CD4-positive, alpha-beta T cell treated with Interleukin-12 subunit alpha and Interleukin-12 subunit beta, for 1 hour (primary cell): ENCODE results near the gene CPD.
"Not testable (repeated sequence)": the region's sequence is repeated elsewhere in the genome, so short reads cannot be mapped to it uniquely, and the experiment has no call there.

ENCODE experiments used
- DNase-seq: peaks from one replicate; pipeline ENCODE4 v3.0.0-alpha.2; 2020

The CPD gene

DNA sequence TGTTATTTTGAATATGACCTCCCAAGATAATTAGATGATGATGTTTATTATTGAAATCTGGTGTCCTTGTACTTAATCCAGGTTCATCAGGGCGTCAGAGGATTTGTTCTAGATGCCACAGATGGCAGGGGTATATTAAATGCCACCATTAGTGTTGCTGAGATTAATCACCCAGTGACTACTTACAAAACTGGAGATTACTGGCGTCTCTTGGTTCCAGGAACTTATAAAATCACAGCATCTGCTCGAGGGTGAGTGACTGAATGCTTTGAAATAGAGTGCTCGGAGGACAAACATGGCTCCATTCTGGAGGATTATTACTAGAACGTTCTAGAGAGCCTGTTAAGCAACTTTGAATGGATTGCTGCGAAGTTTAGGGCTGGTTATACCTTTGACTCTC is 65.0 kb downstream of the CPD start:
- no peak for DNase-seq

DNA sequence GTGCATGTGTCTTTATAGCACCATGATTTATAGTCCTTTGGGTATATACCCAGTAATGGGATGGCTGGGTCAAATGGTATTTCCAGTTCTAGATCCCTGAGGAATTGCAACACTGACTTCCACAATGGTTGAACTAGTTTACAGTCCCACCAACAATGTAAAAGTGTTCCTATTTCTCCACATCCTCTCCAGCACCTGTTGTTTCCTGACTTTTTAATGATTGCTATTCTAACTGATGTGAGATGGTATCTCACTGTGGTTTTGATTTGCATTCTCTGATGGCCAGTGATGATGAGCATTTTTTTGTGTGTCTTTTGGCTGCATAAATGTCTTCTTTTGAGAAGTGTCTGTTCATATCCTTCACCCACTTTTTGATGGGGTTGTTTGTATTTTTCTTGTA is 67.9 kb downstream of the CPD start:
- not testable (repeated sequence) for DNase-seq

DNA sequence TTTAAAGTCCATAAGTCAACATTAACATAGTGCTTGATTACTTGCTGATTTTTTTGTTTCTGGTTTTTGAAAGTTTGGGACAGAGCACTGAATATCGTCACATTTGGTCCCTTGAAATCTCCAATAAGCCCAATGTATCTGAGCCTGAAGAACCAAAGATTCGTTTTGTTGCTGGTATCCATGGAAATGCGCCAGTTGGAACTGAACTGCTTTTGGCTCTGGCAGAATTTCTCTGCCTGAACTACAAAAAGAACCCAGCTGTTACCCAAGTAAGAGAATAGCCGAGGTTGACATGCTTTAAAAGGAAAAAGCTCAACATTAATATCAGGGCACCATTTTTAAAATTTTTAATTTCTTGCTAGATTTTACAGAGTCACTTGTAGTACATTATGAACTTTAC is 70.8 kb downstream of the CPD start:
- no peak for DNase-seq

DNA sequence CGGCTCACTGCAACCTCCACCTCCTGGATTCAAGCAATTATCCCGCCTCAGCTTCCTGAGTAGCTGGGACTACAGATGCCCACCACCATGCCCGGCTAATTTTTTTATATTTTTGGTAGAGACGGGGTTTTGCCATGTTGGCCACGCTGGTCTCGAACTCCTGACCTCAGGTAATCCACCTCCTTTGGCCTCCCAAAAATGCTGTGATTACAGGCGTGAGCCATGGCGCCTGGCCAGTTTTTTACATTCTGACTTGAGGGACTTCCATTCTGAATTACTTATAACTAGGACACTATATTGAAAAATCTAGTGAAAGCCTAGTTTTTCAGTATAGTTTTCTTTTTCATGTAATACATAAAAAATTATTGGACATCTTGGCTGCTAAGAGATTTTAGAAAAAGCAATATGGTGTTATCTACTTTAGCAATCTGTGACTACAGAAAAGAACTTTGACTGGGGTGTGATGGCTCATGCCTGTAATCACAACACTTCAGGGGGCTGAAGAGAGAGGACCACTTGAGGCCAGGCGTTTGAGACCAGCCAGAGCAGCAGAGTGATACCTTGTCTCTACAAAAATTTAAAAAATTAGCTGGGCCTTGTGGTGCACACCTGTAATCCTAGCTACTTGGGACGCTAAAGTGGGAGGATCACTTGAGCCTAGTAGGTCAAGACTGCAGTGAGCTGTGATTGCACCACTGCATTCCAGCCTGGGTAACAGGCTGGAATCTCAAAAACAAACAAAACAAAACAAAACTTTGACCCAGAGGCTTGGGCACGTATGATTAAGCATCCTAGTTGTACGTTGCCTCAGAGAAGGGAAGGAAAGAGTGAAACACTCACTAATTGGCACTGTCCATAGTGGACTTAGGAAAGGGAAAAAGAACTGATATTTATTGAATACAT is 71.6 kb downstream of the CPD start:
- no peak for DNase-seq

DNA sequence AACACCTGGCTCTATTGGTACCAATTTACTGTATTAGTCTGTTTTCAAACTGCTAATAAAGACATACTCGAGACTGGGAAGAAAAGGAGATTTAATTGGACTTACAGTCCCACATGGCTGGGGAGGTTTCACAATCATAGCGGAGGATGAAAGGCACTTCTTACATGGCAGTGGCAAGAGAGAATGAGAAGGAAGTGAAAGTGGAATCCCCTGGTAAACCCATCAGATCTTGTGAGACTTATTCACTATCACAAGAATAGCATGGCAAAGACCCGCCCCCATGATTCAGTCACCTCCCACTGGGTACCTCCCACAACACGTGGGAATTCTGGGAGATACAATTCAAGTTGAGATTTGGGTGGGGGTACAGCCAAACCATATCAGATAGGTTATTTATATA is 75.9 kb downstream of the CPD start:
- DNase-seq = no peak

DNA sequence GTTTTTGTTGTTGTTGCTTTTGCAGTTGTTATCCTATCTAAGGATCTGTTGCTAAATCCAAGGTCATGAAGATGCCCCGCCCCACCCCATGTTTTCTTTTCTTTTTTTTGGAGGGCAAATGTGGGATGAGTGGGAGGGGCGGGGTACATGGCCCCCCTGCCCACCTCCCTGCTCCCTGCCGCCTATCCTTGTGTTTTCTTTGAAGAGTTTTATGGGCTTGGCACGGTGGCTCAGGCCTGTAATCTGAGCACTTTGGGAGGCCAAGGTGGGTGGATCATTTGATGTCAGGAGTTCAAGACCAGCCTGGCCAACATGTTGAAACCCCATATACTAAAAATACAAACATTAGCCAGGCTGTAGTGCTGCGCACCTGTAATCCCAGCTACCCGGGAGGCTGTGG is 79.6 kb downstream of the CPD start:
- DNase-seq = no peak

DNA sequence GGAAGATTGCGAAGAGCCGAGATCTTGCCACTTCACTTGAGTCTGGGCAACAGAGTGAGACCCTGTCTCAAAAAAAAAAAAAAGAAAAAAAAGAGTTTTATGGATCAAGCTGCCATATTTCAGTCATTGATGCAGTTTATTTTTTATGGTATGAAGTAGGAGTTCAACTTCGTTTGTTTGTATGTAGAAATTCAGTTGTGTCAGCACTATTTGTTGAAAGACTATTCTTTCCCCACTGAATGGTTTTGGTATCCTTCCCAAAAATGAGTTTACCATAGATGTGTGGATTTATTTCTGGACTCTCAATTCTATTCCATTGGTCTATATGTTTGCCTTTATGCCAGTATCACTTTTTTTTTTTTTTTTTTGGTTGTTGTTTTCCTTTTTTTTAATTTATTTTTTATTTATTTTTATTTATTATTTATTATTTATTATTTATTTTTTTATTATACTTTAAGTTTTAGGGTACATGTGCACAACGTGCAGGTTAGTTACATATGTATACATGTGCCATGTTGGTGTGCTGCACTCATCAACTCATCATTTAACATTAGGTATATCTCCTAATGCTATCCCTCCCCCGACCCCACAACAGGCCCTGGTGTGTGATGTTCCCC is 80.2 kb downstream of the CPD start:
- not testable (repeated sequence) for DNase-seq

DNA sequence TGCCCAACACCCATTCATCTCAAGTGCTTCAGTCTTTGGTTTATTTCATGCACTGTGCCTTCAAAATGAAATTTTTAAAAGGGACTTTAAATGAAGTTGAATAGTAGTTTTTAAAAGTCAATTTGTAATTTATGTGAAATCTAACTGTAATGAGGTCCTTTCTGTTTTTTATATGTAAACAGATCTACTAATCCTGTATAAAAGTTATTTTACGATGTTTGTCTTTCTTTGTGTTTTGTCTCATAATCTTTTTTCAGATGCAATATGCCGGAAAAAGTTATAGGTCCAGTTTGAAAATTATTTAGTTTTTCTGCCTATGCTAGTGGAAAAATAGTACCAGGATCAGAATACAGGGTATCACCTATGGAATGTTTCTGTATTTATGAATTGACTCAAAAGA is 89.7 kb downstream of the CPD start:
- no peak for DNase-seq

DNA sequence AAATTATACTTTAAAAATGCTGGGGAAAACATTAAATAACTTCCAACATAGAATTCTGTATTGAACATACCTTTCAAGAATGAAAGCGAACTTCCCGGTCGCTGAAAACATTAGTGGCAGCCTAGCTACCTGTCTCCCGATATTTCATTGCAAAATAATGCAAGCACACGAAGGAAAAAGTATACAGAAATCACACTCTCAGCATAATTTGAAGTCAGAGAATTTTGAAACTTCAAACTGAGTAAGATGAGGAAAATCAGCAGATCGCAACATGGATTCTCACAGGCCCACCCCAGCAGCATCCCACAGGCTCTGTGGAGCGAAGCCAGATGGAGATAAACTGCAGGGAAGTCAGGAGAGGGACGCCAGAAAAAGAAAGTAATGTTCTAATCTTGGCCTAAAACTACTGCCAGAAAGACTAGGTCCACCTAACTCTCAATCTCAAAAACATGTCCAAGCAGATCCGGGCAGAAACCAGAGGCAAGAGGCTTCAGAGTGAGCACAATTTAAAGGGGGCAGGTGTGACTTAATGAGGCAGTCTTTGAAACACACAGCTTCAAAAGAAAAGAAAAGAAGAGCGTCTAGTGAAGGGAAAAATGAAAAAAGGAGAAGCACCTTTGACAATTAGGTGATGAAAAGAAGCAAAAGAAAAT is 93.6 kb downstream of the CPD start:
- DNase-seq = no peak

DNA sequence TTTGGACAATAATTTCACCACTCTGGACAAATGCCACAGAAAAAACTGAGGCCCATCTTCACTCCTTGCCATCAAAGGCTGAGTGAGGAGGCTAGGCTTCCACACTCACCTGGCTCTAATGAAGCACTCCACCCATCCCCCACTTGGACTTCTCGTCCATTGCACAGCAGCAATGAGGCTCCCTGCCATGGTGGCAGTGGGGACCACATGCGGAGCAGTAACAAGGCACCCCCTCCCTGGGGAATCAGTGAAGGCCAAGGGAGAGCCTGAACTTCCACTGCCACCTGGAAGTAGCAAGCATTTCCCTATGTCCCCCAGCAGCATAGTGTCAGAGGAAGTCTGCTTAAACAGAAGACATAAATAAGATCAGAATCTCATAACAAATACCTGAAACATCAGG is 96.5 kb downstream of the CPD start:
- no peak for DNase-seq

DNA sequence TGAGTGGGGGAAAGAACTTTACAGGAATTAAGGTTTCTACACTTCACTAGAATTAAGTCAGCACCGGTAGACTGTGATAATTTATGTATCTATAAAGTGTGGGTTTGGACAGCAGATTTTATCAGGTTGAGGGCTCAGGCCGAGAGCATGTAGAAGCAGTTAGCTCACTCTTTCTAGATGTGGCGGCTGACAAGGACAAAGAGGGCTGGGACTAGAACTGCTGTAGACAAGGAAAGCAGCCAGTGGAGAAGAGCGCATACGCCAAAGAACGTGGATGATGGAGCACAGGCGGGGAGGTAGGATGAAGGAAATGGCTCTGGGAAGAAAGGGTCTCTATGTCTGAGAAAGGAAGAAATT is 98.0 kb downstream of the CPD start:
- DNase-seq = peak; percentile 23

DNA sequence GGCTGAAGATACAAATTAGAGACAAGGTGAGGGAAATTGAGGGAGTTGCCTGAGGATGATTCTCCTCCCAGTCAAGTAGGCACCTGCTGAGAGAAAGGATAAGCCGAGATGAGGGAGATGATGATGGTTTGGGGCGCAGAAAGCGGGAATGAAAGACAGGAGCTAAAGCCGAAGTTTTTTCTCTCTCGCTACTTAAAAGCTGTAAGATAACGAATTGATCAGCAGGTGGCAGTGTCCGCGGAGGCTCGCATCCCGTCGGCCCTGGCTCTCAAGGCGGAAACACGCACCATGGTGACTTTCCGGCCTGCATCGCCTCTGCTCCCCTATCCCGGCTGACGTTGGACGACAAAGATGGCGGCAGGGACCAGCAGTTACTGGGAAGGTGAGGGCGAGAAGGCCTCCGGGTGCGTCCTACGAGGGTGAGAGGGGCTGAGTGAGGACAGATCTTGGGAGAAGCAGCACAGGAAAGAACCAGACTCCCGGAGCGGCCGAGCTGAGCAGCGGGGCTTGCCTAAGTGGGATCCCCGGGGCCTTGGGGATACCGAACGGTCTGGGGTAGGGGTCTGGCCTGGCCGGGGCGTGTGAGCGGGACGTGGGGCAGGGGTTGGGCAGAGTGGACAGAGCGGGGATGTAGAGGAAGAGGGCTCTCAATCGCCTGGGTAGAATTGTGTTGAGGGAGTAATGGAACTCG is 98.5 kb downstream of the CPD start, which contains the start of gene GOSR1:
Gene GOSR1 (plus strand): TSS at position 326 of the 691 bp plus-strand sequence. CDS start 26 bp downstream, at position 352.
- DNase-seq = peak; percentile 93

DNA sequence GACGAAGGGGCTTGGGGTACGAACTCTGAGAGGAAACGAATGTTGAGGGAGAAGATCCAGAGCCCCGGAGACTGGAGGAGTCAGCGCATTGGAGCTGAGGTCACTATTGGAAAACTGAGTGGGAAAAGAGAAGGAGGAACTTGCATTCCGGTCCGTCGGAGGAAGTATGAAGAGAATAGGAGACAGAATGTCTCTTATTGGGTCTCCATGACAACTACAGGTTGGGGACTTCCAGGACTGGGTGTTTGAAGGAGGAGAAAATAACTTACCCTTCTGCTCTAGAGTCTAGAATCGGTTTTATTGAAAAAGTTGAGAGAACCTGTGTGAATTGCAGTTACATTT is 99.0 kb downstream of the CPD start:
- peak; percentile 66 for DNase-seq

DNA sequence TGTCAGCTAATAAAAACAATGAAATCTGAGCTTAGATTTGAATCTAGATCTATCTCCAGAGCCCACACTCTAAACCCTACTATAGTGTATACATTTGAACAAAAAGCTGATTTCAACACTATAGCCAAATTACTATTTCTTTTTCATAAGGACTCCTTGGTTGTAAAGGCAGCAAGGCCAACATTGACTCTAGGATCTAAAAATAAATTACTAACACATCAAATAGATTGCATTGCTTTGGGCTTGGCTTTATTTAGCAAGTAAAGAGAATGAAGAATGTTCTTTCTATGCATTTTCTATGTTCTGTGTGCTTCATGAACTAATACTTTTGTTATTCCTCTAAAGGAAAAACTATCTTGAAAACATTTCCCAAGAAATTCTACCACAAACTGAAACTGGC is 103.8 kb downstream of the CPD start:
- no peak for DNase-seq

DNA sequence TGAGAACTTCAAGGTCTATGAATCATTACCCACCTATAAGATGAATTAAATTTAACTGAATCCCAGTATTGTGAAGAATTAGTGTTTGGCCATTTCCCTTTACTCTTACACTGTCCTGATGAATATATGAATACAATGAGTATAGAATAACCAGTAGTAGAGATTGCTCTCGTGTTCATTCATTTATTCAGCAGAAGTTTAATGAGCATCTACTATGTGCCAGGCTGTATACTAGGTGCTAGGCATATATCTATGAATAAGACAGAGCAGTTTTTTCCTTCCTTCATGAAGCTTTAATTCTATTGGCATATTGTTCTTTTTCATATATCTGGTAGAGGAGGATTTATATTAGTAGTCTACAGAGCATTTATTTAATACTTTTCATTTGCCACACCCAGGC is 104.4 kb downstream of the CPD start:
- DNase-seq = no peak

DNA sequence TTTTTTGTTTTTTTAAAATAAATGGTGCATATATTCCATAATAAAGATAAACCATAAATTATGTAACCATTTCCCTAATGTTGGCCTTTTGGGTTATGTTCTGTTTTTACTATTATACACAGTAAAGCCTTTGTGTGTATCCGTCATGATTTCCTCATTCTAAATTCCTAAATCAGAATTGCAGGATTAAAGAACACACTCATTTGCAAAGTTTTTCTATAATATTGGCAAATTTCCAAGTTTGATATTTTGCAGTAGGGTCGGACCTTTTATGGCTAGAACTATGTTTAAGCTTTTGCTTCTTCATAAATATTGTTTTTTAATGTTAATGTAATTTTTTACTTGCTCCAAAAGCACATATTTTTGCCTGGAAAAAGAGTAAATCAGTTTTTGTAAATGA is 115.1 kb downstream of the CPD start:
- DNase-seq = no peak

DNA sequence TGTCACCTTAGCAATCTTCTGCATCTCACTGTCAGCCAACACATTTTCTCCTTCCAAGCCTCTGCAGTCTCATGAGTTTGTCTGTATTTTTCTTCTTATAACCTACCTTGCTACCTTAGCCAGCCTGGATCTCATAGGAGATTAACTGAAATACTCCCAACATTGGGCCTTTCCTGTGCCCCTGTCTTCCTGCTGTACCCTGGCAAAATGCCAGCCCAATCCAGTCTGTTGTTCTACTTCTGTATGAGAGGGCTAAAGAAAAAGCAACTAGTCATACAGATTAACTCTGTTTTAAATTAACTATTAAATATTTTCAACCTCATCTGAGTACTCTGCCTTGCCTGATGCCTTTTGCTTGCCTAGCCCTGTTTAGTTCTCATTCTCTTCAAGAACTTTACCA is 116.9 kb downstream of the CPD start:
- no peak for DNase-seq

DNA sequence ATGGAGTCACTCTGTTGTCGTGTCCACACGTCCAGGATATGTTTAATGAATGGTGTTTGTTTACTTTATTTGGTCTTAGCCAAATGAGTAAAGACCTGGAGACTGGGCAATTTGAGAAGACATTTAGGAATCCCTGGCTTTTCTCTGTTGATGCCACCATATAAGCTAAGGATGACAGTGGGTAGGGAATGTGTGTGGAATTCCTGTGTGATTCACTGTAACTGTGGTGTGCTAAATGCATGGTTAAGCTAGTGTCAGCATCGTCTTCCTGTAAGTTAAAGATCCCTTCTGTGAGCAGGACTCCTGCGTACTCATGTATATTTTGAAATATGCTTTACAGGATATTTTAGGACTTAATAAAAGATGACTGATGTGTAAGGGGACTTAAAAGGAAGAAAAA is 124.8 kb downstream of the CPD start:
- no peak for DNase-seq

DNA sequence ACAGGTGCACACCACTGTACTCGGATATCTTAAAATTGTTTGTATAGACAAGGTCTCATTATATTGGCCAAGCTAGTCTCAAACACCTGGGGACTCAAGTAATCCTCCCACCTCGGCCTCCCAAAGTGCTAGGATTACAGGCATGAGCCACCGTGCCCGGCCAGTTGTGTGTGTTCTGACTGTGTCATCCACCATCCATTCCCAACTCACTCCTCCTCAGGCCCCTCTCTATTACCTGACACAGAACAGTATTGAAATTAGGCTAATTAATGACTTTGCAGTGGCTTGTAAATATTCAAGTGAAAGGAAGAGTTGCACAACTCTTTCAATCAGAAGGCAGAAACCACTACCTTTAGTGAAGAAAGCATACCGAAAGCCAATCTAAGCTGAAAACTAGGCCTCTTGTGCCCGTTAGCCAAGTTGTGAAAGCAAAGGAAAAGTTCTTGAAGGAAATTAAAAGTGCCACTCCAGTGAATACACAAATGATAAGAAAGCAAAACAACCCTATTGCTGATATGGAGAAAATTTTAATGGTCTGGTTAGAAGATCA is 127.2 kb downstream of the CPD start:
- DNase-seq = no peak

DNA sequence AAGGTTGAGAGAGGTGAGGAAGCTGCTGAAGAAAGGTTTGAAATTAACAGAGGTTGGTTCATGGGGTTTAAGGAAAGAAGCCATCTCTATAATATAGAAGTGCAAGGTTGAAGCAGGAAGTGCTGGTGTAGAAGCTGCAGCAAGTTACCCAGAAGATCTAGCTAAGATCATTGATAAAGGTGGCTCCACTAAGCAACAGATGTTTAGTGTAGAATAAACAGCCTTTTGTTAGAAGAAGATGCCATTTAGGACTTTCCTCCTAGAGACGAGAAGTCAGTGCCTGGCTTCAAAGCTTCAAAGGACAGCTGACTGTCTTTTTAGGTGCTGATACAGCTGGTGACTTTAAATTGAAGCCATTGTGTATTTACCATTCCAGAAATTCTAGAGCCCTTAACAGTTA is 127.8 kb downstream of the CPD start:
- DNase-seq = peak; percentile 1

DNA sequence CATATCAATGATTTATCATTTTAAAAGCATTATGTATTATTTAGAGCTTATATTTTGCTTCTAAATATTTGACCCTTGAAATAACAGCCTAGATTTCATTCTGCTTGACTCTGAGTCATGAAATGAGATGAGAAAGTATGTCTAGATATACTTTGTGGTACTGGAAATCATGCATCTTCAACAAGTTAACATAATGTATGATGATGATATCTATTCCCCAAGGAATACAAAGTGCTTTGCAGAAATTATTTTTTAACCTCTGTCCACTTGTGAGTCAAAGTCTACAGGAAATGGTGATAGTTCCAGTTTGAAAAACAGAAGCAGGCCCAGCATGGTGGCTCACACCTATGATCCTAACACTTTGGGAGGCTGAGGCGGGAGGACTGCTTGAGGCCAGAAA is 134.6 kb downstream of the CPD start:
- DNase-seq = no peak

DNA sequence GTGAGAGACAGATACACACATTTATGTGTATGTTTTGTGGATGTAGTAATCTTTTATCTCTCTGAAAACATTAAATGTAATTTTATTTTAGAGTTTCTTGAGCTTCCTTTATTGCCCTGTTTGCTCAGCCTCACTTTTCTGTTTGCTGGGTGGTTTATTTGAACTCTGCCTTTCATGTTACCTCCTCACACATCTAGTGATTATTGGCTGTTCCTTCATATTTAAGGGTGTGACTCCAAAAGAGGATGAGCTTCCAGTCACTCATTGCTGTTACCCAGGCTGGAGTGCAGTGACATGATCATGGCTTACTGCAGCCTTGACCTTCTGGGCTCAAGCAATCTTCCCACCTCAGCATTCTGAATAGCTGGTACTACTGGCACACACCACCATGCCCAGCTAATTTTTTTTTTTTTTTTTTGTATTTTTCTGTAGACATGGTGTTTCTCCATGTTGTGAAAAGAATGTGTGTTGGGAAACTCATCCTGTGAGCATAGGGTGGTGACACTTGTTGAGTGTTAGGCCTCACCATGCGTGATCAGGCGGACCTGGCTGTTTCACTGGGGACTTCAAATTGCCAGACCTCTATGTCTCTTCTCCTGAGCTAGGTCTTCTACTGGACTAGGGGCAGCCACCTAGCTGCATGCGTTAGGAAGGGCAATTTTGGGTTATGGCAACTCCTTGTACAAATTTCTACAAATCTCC is 136.3 kb downstream of the CPD start:
- no peak for DNase-seq

DNA sequence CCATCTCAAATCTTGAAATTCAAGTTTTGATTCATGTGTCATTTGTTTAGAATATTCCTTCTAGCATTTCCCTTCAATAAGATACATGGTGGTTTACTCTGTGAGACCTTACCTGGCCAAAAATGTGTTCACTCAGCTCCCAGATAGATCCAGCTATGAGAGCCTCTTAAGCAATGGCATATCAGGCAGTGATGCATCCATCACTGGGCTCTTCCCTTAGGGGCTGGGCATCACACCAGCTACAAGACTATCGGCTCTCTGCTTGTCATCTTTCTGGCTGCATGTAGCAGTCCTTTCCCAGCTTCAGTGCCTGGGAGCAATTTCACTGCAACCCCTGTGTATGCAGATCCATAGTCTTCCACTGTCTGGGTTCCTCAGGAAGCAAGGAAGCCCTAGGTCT is 139.1 kb downstream of the CPD start:
- DNase-seq = no peak
